A549 (cell line): Measurements from ENCODE around the gene FADS3.

ENCODE experiments used
- CHD2 ChIP-seq: fragments of 150-350 bp; IDR thresholded peaks from 2 replicates; pipeline ENCODE4 v1.6.1; 2014; ENCODE audit warnings: low read length; ENCODE audit not compliant: partially characterized antibody
- CHD4 ChIP-seq: fragments of 200-600 bp; sonication (generic); IDR thresholded peaks from 2 replicates; pipeline ENCODE4 v1.6.1; 2016; ENCODE audit warnings: antibody characterized with exemption, mild to moderate bottlenecking, borderline replicate concordance
- EP300 ChIP-seq, 2 experiments: fragments of >200 bp; sonication (Bioruptor Twin); formaldehyde crosslinking; IDR thresholded peaks; 2 replicates in 1 of 2; 3 replicates in 1 of 2; pipeline ENCODE4 v1.6.1; 2016 to 2017
- MYC ChIP-seq: IDR thresholded peaks from 2 replicates; pipeline ENCODE4 v1.6.1; 2012; ENCODE audit warnings: mild to moderate bottlenecking, inconsistent platforms, low read length, improper control_type of control experiment, borderline replicate concordance
- POLR2A ChIP-seq: IDR thresholded peaks from 2 replicates; pipeline ENCODE4 v1.6.1; 2012; ENCODE audit warnings: mild to moderate bottlenecking, low read length
- RAD21 ChIP-seq, 2 experiments: fragments of >200 bp in 1 of 2; sonication (Bioruptor Twin) in 1 of 2; formaldehyde crosslinking in 1 of 2; IDR thresholded peaks in 1 of 2; conservative IDR thresholded peaks in 1 of 2; 2 replicates in 1 of 2; 3 replicates in 1 of 2; pipeline ENCODE4 v1.6.1; 2012 to 2018; ENCODE audit warnings: inconsistent platforms in 1 of 2
- REST ChIP-seq: fragments of 200-600 bp; sonication (generic); IDR thresholded peaks from 2 replicates; pipeline ENCODE4 v1.6.1; 2016; ENCODE audit warnings: antibody characterized with exemption, mild to moderate bottlenecking, moderate library complexity

GRCh38 chr11:61925736-61926135 is 34.4 kb upstream of the FADS3 start:
- no peak for TF ChIP-seq EP300 (IDR thresholded peaks at IDR 0.05)
- no peak for TF ChIP-seq POLR2A
- TF ChIP-seq CHD2 = no peak
- TF ChIP-seq CHD4 = no peak
- TF ChIP-seq RAD21 (conservative IDR thresholded peaks at IDR 0.05 in 1 of 2, IDR thresholded peaks at IDR 0.05 in 1 of 2) = no peak
- TF ChIP-seq MYC = no peak
- no peak for TF ChIP-seq REST
